ENCODE data around the gene USB1.

DNA sequence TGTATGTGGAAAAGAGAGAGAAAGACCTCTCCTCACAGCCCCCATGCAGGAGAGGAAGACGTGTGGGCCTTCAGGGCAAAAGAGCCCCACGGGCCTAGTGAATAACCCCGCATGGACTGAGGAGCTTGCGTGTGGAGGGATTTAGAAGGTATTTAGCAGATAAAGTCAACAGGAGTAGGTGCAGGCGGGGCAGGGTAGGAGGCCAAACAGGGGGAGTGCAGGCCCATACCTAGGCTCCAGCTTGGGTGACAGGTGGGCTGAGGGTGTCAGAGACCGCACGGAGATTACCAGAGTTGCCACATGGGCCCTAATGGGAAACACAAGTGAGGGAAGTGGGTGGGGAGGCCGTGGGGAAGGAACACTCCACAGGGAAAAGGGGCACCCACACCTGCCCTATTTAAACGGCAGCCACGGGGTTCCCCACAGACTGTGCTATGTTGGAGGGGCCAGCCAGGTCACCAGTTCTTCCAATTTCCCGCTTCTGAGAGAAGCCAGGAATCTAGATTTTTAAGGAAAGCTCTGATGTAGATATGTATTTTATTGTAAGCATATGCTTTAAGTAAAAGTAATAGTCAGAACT, 22.1 kb upstream of the USB1 start:
- TF ChIP-seq, protein P1, sequence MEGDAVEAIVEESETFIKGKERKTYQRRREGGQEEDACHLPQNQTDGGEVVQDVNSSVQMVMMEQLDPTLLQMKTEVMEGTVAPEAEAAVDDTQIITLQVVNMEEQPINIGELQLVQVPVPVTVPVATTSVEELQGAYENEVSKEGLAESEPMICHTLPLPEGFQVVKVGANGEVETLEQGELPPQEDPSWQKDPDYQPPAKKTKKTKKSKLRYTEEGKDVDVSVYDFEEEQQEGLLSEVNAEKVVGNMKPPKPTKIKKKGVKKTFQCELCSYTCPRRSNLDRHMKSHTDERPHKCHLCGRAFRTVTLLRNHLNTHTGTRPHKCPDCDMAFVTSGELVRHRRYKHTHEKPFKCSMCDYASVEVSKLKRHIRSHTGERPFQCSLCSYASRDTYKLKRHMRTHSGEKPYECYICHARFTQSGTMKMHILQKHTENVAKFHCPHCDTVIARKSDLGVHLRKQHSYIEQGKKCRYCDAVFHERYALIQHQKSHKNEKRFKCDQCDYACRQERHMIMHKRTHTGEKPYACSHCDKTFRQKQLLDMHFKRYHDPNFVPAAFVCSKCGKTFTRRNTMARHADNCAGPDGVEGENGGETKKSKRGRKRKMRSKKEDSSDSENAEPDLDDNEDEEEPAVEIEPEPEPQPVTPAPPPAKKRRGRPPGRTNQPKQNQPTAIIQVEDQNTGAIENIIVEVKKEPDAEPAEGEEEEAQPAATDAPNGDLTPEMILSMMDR (IDR thresholded peaks at IDR 0.05), result no peak
- no peak for TF ChIP-seq KDM5A (IDR thresholded peaks at IDR 0.05)
